Prostate gland (tissue), 2 donors: ENCODE data around the gene NXPH1.

ENCODE experiments used
- CTCF ChIP-seq, 4 experiments: fragments of 200-600 bp in 2 of 4; fragments of 450-650 bp in 2 of 4; sonication (generic) in 2 of 4; IDR thresholded peaks; 1 replicate in 3 of 4; 2 replicates in 1 of 4; pipeline ENCODE4 v1.5.1; 2016 to 2019; ENCODE audit warnings: antibody characterized with exemption in 4 of 4, mild to moderate bottlenecking in 2 of 4, moderate library complexity in 2 of 4
- POLR2A ChIP-seq: fragments of 450-650 bp; IDR thresholded peaks from one replicate; pipeline ENCODE4 v1.6.1; 2016; ENCODE audit warnings: antibody characterized with exemption, mild to moderate bottlenecking
- POLR2AphosphoS5 ChIP-seq: sonication (generic); formaldehyde crosslinking; IDR thresholded peaks from one replicate; pipeline ENCODE4 v1.6.1; 2017; ENCODE audit warnings: antibody characterized with exemption

GRCh38 chr7:8753355-8753754, 319.9 kb downstream of the NXPH1 start:
- TF ChIP-seq CTCF (IDR thresholded peaks at IDR 0.05) (no peak), POLR2AphosphoS5 (no peak), POLR2A (no peak)
